HepG2 (cell line): ENCODE data around the gene BCL2L2. TPM values are rescaled to one million over a fixed set of nuclear protein-coding genes. Genes with fewer than 3 reads are reported as not detected.
A peak's percentile ranks its signal among the peaks of the same experiment; 100 is the strongest.

Experiments
- AHR ChIP-seq: IDR thresholded peaks from 2 replicates; pipeline ENCODE4 v1.6.1; 2018; ENCODE audit warnings: missing genetic modification reagents, missing compliant biosample characterization
- ETS1 ChIP-seq: sonication (generic); formaldehyde crosslinking; IDR thresholded peaks from 2 replicates; pipeline ENCODE4 v1.4.0; 2020; ENCODE audit warnings: missing genetic modification reagents
- KDM5A ChIP-seq: fragments of 200-600 bp; sonication (generic); IDR thresholded peaks from 2 replicates; pipeline ENCODE4 v1.7.0; 2018; ENCODE audit warnings: antibody characterized with exemption, mild to moderate bottlenecking, low read length, borderline replicate concordance
- KLF15 ChIP-seq: sonication (generic); formaldehyde crosslinking; IDR thresholded peaks from 2 replicates; pipeline ENCODE4 v1.8.1; 2023; ENCODE audit warnings: borderline replicate concordance, mild to moderate bottlenecking, inconsistent platforms, missing genetic modification reagents, mixed read lengths
- MATR3 ChIP-seq: sonication (generic); formaldehyde crosslinking; IDR thresholded peaks from 2 replicates; pipeline ENCODE4 v1.4.0; 2020; ENCODE audit warnings: missing genetic modification reagents
- SRSF9 ChIP-seq: fragments of 200-400 bp; formaldehyde crosslinking; IDR thresholded peaks from 2 replicates; pipeline ENCODE4 v1.6.1; 2018; ENCODE audit warnings: borderline replicate concordance, mild to moderate bottlenecking, low read depth, low read length; ENCODE audit not compliant: insufficient read depth, poor library complexity, severe bottlenecking
- SSRP1 ChIP-seq: IDR thresholded peaks from 2 replicates; pipeline ENCODE4 v1.6.1; 2016; ENCODE audit warnings: control low read depth
- TCF7 ChIP-seq: sonication (generic); IDR thresholded peaks from 2 replicates; pipeline ENCODE4 v1.6.1; 2016; ENCODE audit warnings: antibody characterized with exemption, low read depth
- THAP9 ChIP-seq: sonication (generic); formaldehyde crosslinking; IDR thresholded peaks from 2 replicates; pipeline ENCODE4; 2020; ENCODE audit warnings: missing genetic modification reagents, mild to moderate bottlenecking, borderline replicate concordance
- ZC3H4 ChIP-seq: sonication (generic); formaldehyde crosslinking; IDR thresholded peaks from 2 replicates; pipeline ENCODE4 v1.4.0; 2020; ENCODE audit warnings: missing genetic modification reagents, borderline replicate concordance
- ZNF101 ChIP-seq: sonication (generic); formaldehyde crosslinking; IDR thresholded peaks from 2 replicates; pipeline ENCODE4 v1.4.0; 2020; ENCODE audit warnings: mild to moderate bottlenecking, low read depth, missing genetic modification reagents, borderline replicate concordance
- ZNF12 ChIP-seq: sonication (generic); formaldehyde crosslinking; IDR thresholded peaks from 2 replicates; pipeline ENCODE4 v1.5.0; 2020; ENCODE audit warnings: missing genetic modification reagents
- ZNF326 ChIP-seq: sonication (generic); formaldehyde crosslinking; IDR thresholded peaks from 2 replicates; pipeline ENCODE4 v1.4.0; 2020; ENCODE audit warnings: missing genetic modification reagents, borderline replicate concordance
- ZNF687 ChIP-seq: sonication (generic); formaldehyde crosslinking; IDR thresholded peaks from 2 replicates; pipeline ENCODE4 v1.5.1; 2020; ENCODE audit warnings: mild to moderate bottlenecking, missing genetic modification reagents, moderate library complexity
- ZSCAN20 ChIP-seq: sonication (generic); formaldehyde crosslinking; IDR thresholded peaks from 2 replicates; pipeline ENCODE4 v1.4.0; 2020; ENCODE audit warnings: missing genetic modification reagents, mild to moderate bottlenecking, borderline replicate concordance
- polyA plus RNA-seq, 8 experiments: library from polyadenylated mRNA; depleted of rRNA in 3 of 8; stranded (reverse) in 7 of 8; unstranded in 1 of 8; fragments of >200 nt; fragmentation: Illumina TruSeq in 4 of 8; extraction: Trizol in 4 of 8; gene quantifications; 2 replicates each; pipeline versions ENCODE4 v1.2.1 to v1.2.3, GENCODE V29; 2011 to 2016; ENCODE audit warnings: low read depth in 4 of 8, missing spikeins in 1 of 8, mixed read lengths in 1 of 8; ENCODE audit not compliant: insufficient read depth in 1 of 8
- total RNA-seq, 5 experiments: library from RNA; depleted of rRNA; stranded (reverse); fragments of >200 nt; fragmentation: Illumina TruSeq; extraction: Trizol; gene quantifications; 2 replicates each; pipeline ENCODE4 v1.2.3, GENCODE V29; 2016; ENCODE audit warnings: low read depth in 1 of 5
- TF ChIP-seq, protein P1 (sequence below): sonication (generic); formaldehyde crosslinking; IDR thresholded peaks from 2 replicates; pipeline ENCODE4 v1.4.0; 2020; ENCODE audit warnings: mild to moderate bottlenecking, missing genetic modification reagents
- TF ChIP-seq, protein P2 (sequence below): sonication (generic); formaldehyde crosslinking; IDR thresholded peaks from 2 replicates; pipeline ENCODE4 v1.5.0; 2020; ENCODE audit warnings: missing genetic modification reagents
- TF ChIP-seq, protein P3 (sequence below): fragments of 450-650 bp; IDR thresholded peaks from 2 replicates; pipeline ENCODE4 v1.6.1; 2016

The BCL2L2 gene
- total and polyA plus RNA-seq, 2 of the 13 experiments (the other 11 are each of a cell fraction or from before 2014, with no cell fraction given) = 28.1 to 49.8 TPM

DNA sequence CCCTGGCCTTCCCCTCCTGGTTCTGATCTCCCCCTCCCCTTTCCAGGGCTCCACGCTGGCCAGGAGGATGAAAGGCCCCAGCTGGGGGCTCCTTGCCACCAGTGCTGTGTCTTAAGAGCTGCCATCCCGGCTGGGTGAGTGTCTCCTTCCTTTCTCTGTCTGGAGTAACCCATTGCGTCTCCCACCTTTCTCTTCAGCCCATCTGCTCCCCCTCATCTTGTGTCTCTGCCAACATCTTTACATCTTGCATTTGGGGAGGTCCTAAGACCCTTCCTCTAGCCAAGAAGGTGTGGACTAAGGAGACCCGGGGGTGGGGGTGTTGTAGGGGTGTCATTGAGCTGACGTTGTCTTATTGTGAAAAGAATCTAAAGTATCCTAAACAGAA, 505 bp downstream of the BCL2L2 start (continued):
- TF ChIP-seq ZSCAN20 = no peak
- TF ChIP-seq THAP9 (CRISPR knock-in tag) = no peak; the same call in 1 of the 2 replicates
- no peak for TF ChIP-seq ZNF12
- 0 out of 2 replicates have a peak, but pooled peaks have one; percentile 90 for TF ChIP-seq MATR3
- 0 out of 2 replicates have a peak, but pooled peaks have one; percentile 13 for TF ChIP-seq SSRP1
- TF ChIP-seq ZNF687 (CRISPR knock-in tag) = no peak
- 0 out of 2 replicates have a peak, but pooled peaks have one; percentile 13 for TF ChIP-seq ETS1 (CRISPR knock-in tag)
- TF ChIP-seq, protein P1, sequence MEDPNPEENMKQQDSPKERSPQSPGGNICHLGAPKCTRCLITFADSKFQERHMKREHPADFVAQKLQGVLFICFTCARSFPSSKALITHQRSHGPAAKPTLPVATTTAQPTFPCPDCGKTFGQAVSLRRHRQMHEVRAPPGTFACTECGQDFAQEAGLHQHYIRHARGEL = 0 out of 2 replicates have a peak, but pooled peaks have one; percentile 61
- TF ChIP-seq SRSF9 = no peak
- 0 out of 2 replicates have a peak, but pooled peaks have one; percentile 0 for TF ChIP-seq ZNF101 (CRISPR knock-in tag)
- TF ChIP-seq ZC3H4 (CRISPR knock-in tag) = no peak
- TF ChIP-seq AHR (CRISPR knock-in tag) = no peak
- no peak for TF ChIP-seq KLF15 (CRISPR knock-in tag)
- 0 out of 2 replicates have a peak, but pooled peaks have one; percentile 11 for TF ChIP-seq TCF7
- TF ChIP-seq KDM5A = peak; percentile 28; the same call in 1 of the 2 replicates
- TF ChIP-seq, protein P2, sequence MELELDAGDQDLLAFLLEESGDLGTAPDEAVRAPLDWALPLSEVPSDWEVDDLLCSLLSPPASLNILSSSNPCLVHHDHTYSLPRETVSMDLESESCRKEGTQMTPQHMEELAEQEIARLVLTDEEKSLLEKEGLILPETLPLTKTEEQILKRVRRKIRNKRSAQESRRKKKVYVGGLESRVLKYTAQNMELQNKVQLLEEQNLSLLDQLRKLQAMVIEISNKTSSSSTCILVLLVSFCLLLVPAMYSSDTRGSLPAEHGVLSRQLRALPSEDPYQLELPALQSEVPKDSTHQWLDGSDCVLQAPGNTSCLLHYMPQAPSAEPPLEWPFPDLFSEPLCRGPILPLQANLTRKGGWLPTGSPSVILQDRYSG = no peak
- no peak for TF ChIP-seq ZNF326
- TF ChIP-seq, protein P3, sequence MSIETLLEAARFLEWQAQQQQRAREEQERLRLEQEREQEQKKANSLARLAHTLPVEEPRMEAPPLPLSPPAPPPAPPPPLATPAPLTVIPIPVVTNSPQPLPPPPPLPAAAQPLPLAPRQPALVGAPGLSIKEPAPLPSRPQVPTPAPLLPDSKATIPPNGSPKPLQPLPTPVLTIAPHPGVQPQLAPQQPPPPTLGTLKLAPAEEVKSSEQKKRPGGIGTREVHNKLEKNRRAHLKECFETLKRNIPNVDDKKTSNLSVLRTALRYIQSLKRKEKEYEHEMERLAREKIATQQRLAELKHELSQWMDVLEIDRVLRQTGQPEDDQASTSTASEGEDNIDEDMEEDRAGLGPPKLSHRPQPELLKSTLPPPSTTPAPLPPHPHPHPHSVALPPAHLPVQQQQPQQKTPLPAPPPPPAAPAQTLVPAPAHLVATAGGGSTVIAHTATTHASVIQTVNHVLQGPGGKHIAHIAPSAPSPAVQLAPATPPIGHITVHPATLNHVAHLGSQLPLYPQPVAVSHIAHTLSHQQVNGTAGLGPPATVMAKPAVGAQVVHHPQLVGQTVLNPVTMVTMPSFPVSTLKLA = no peak
